Activated CD8-positive, alpha-beta memory T cell treated with anti-CD3 and anti-CD28 coated beads, Interleukin-2, amount 50 U/mL, for 48 hours (primary cell): ENCODE measurements around the gene ZFP62.

Experiments used
- DNase-seq: peaks from one replicate; pipeline ENCODE4 v3.0.0-alpha.2; 2020

ZFP62 gene

DNA sequence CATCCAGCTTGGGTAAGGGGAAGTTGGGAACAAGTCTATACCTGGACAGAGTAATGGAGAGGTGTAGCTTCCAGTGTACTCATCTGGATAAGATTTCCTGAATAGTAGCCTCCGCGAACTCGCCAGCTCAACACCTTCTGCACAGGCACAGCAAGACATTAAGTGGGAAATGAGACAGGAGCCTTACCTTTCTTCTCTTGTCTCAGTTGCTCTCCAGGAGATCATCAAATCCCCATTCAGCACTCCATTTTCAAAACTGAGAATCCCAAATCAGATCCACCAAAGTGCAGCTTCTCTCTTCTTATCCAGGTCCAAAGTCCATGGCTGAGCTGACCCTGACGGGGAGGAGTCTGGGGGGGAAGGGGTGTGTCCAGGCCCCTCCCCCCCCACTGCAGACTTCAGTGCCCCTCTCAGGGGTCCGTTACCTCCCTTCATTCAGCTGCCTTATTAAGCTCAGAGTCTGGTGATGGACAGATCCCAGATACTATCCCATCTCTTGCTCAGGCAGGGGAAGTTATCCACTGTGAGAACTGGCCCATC lies 52.5 kb downstream of the ZFP62 start:
- peak; percentile 53 for DNase-seq

DNA sequence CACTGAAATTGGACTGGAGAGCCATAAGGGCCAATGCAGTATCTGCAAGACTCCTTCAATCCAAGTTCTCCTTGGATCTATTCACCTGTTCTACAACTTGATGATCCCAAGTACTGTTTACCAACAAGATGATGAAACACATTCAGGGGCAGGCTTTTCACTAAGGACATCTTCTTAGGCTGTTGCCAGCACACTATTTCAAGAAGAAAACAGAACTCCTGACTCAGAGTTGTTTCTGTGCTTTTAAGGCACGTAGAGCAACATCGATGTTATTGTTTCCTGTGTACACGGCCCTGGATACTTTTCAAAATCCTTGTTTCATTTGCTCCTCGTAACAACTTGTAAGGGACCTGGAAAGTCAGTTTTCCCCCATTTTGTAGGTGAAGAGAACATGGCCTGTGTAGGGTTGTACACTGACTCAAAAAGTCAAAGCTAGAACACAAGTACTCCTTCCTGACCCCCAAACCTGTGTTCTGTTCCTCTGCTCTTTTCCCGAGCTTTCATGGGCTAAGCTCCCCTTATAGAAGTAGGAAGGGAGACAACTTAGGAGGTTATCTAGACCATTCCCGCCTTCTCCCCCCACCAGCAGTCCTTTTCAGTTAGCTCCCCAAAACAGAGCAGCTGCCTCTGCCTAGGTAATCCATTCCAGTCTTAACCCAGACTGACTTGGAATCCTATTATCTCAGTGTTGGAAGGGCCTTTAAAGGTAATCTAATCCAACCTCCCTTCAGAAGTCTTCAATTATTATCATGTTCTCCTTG lies 53.2 kb downstream of the ZFP62 start:
- DNase-seq, result no peak

DNA sequence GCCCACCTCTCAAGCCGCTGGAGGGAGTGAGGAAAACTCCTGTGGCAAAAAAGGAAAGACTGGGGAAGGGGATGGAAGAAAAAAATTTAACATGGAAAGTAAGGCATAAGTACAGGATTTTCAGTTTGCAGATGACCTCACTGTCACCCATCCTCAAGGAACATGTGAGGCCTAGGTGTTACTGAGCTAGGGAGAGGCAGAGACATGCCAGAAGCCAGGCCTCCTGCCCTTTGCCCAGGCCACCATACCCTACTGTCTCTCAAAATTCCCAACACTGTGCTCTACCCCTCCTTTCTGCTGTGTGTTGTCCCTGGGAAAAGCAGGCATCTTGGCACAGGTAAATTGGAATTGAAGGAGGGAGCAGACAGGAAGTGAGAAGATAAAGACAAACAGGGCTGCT lies 54.0 kb downstream of the ZFP62 start:
- peak; percentile 44 for DNase-seq

DNA sequence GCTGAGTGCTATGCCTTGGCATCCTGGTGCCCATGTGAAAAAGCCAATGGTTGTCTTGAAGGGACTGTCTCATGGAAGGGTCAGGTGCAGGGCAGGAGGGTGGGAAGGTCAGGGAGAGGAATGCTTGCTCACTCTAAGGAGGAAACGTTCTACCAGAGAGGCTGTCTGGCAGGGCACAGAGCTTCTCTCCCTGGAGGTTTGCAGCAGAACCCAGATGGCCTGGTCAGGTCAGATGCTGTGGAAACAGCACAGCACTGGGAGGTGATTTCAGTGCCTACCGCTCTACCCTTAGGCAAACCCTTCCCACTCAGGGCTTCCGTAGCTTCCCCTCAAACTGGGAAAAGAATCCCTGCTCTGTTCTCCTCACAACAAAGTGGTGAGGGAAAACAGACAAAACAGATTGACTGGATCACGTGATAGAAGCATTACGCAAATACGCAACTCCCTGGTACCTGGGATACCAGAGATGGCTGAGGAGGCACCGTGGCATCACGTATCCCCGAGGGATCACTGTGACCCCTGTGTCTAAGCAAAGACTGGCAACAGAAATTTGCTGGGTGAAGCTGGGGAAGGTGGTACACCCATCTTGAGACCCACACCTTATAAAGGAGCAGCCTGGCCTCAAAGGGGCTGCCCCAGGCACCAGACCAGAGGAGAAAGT lies 54.6 kb downstream of the ZFP62 start:
- peak; percentile 50 for DNase-seq

DNA sequence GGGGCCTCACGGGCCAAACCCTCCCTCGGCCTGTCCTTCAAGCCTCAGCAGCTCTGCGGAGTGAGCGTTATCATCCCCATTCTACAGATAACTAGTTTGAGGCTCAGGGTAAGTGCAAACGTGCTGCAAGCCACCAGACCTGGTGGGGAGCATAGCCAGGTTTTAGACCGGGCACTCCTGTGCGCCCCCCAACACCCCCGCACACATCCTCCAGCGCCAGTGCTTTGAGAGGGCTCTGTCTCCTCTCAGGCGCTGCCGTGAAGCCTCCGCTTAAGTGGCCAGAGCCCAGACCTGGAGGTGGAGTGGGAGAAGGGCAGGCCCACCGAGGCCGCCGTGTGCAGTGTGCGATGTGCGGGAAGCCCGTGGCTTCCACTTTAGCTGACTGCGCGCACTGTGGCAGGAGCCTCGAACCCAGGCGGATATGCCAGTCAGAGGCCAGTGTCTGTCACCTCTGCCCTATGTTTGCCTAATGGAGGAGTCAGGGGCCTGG lies 56.9 kb downstream of the ZFP62 start:
- DNase-seq, result peak; percentile 72

DNA sequence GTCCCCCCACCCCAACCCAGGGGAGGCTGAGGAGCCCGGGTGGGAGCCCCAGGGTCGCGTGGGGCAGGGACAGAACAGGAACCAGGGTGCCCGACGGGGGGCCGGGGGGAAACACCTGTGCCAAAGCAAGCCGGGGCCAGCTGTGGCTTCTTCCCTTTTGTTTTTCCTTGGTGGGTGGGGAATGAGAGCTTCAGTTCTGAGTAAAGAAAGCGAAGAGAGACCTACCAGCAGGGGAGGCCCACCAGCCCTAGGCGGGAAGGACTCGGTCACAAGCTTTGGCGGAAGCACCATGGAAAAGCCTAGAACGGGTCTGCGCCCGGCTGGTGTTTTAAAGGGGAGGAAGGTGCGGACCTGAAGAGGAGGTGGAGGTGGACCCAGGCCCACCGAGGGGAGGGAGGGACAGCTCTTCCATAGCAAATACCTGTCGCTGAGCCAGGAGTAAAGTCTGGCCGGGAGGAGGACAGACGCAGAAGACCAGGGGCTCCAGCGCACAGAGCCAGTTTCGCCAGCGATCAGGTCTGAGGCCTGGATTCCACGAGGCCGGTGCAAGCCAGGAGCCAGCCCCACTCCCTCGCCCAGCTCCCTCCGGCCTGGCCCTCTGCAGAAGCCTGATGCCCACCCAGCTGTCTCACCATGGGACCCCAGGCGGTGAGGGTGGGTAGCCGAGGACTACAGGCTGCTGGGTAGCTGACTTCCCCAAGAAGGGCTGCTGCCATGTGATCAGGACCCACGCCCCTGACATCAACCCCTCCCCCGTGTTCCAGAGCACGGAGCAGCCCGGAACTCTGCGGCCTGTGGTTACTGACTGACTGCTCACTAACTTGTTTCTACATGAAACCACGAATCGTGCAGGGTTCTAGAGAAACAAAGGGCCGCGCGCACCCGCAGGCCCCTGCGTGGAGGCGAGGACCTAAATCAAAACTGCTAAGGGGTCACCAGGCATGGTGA lies 57.6 kb downstream of the ZFP62 start:
- peak; percentile 91 for DNase-seq

DNA sequence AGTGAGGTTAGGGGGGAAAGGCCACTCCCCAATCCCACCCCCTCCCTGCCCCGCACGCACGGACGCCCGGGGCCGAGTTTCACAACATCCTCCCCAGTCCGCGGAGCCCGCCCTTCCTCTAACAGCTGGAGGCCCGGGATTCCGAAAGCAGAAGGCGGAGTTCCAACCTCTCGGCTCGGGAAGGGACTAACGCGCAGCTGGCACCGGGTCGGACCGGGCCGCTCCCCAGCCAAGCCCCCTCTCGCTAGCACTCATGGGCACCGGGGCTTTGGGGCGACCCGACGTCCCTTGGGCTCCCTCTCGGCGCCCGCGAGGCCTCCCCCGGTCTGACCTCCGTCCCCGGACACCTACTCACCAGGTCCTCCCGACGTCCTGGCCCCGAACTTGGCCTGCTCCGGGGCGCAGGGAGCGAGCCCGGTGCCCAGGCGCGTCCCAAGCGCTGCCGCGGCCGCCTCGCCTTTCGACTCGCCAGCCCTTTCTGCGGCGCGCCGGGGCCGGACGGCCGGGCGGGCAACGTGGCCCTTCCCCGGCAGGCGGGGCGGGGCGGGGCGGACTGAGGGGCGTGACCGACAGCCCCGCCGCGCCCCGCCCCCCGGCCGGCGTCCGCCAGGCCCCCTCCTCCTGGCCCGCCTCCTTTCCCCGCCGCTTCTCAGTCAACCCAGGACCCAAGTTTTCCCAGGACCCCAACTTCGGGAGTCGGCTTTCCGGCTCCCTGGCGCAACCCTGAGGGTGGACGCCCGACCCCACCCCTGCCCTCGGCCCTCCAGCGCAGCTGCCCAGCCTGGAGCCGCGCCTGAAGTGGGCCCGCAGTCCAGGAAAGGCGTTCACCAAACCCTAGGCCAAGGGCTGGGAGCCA lies 58.5 kb downstream of the ZFP62 start, which contains the start of gene MGAT1:
MGAT1 (minus strand) TSS at position 482 of the 856 bp plus-strand sequence. CDS start 9,835 bp downstream, outside the sequence.
- DNase-seq, result peak; percentile 92

DNA sequence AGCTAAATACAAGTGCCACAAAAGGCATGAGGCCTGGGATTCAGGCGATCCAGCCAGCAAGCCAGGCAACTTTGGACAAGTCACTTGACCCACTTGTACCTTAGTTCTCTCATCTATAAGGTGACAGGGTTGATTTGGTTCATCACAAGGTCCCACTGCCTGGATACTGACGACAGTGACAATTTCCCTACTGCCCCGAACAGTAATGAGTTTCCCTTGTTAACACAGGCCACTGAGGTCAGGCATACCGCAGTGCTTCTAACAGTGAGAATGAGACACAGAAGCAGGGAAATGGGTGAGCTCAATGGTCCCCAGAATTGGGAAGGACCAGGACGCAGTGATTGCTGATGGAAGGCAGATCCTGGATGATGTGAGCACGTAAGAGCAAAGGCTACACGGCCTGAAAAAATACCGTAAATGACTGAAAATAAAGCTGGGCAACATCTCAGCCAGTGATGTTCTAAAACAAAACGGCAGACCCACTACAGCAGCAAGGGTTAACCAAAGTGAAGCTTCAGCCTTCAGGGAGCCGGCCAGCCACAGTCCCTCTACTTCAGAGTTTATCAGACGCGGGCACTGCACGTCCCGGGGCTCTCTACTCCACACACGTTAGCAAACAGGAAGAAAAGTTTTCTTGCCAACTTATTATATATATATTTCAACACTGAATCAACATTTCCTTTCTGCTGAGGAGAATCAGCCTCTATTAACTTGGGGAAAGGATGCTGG lies 59.3 kb downstream of the ZFP62 start:
- peak; percentile 54 for DNase-seq

DNA sequence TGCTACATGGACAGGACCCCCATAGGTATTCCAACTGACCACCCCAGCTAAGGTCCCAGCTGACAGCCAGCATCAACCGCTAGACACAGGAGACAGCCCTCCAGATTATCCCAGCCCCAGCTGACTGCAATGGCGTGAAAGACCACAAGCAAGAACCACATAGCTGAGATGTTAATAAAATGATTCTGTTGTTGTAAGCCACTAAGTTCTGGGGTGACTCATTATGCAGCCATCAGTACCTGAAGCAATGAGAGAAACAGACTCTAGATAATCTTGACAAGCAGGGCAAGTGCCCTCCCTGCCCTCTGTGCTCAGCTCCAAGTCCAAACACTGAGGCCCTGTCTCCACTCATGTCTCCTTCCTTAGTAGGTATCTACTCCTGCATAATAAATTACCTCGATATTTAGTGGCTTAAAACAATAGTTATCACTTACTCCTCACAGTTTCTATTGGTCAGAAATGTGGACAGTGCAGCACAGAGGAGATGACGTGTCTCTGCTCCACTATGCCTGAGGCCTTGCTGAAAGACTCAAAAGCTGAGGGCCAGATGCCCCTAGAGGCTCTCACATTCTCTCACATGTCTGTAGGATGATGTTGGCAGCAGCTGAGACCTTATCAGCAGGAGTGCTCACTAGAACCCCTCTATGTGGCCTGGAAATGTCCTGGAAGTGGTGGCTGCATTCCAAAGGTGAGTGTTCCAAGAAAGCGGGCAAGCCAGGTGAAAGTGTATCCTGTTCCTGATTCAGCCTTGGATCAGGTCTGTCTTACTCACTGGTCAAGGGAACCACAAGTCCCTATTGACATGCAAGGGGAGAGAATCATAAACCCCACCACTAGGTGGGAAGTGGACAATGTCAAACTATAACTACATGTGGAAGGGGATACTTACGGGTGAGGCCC lies 60.9 kb downstream of the ZFP62 start:
- peak; percentile 46 for DNase-seq

DNA sequence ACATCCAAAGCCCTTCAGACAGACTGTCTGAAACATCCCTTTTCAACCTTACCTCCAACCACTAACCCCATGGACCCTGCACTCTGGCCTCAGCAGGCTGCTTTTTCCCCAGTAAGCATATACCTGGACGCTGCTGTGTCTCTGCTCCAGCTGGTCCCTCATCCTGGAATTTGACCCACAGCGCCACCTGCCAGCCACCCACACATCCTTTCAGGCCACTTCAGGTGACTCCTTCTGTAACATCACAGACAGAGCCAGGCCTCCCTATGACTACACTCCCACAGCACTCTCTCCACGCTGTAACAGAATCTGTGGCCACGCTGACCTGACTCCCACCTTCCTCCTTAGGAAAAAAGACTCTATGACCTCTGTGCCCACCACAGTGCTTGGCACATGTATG lies 61.9 kb downstream of the ZFP62 start:
- DNase-seq, result peak; percentile 47

DNA sequence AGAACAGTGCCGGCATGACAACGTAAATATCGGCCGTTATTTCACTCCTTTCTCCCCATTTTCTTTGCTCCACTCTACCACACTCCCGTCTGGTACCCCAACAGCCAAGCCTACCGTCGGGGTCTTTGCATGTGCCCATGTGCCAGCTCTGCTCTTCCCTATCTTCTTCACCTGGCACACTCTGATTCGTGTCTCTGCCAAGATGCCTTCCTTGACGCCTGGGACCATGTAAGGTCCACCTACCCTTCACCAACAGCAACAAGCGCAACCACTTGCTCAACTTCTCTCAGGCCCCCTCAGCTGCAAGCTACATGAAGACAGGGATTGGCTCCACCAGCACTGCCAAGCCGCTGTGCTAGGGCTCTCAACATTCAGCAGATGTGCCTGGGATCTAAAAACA lies 62.9 kb downstream of the ZFP62 start:
- DNase-seq, result no peak
